Measurements from ENCODE around the gene LSM14B. TPM values are rescaled to one million over a fixed set of nuclear protein-coding genes. Genes with fewer than 3 reads are reported as not detected.

The LSM14B gene
- total RNA-seq, 2 donors from 2014 or later = 39.7 to 87.1 TPM

- no peaks in the 10 kb centered on the region for H3K4me1 ChIP-seq (replicated peaks)
- no peak for DNase-seq (ENCODE audit: low spot score)
- no peaks in the 10 kb centered on the region for H3K9me3 ChIP-seq
- H3K27ac ChIP-seq = no peak overlapping the region
- no peaks in the 10 kb centered on the region for H3K36me3 ChIP-seq
- intact Hi-C loops (cut with DNase I) = no loop called here
- no peaks in the 10 kb centered on the region for H3K27me3 ChIP-seq (replicated peaks; ENCODE audit: insufficient read depth)
- TF ChIP-seq POLR2A (IDR thresholded peaks at IDR 0.05) (no peak), POLR2AphosphoS5 (IDR thresholded peaks at IDR 0.05) (no peak)
- TF ChIP-seq, protein P1, sequence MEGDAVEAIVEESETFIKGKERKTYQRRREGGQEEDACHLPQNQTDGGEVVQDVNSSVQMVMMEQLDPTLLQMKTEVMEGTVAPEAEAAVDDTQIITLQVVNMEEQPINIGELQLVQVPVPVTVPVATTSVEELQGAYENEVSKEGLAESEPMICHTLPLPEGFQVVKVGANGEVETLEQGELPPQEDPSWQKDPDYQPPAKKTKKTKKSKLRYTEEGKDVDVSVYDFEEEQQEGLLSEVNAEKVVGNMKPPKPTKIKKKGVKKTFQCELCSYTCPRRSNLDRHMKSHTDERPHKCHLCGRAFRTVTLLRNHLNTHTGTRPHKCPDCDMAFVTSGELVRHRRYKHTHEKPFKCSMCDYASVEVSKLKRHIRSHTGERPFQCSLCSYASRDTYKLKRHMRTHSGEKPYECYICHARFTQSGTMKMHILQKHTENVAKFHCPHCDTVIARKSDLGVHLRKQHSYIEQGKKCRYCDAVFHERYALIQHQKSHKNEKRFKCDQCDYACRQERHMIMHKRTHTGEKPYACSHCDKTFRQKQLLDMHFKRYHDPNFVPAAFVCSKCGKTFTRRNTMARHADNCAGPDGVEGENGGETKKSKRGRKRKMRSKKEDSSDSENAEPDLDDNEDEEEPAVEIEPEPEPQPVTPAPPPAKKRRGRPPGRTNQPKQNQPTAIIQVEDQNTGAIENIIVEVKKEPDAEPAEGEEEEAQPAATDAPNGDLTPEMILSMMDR (IDR thresholded peaks at IDR 0.05) = no peak
- 90% methylated on average over 9 of the region's 11 CpGs for WGBS
- H3K4me3 ChIP-seq = no peak overlapping the region
Observed at GRCh38 chr20:62151225-62151624, 28.9 kb downstream of the LSM14B start.

- TF ChIP-seq, protein P1 (IDR thresholded peaks at IDR 0.05) = no peak
- TF ChIP-seq POLR2A (IDR thresholded peaks at IDR 0.05) (no peak), POLR2AphosphoS5 (IDR thresholded peaks at IDR 0.05) (no peak)
- no peaks in the 10 kb centered on the region for H3K4me1 ChIP-seq (replicated peaks)
- no peak overlapping the region for H3K4me3 ChIP-seq
- no peak for DNase-seq (ENCODE audit: low spot score)
- WGBS = 86% methylated on average over 23 of the region's 23 CpGs
- no peaks in the 10 kb centered on the region for H3K36me3 ChIP-seq
- no peak overlapping the region for H3K27ac ChIP-seq
- intact Hi-C loops (cut with DNase I) = no loop called here
- H3K27me3 ChIP-seq (replicated peaks; ENCODE audit: insufficient read depth) = no peaks in the 10 kb centered on the region
- H3K9me3 ChIP-seq = no peaks in the 10 kb centered on the region
Observed at GRCh38 chr20:62151835-62152364, 29.6 kb downstream of the LSM14B start.

GRCh38 chr20:62155428-62156253, 33.4 kb downstream of the LSM14B start:
- Histone ChIP-seq H3K9me3 (no peaks in the 10 kb centered on the region), H3K4me1 (replicated peaks) (no peaks in the 10 kb centered on the region), H3K4me3 (no peak overlapping the region), H3K36me3 (peaks cover 0 to 1% of the 10 kb centered on the region in 2 donors), H3K27ac (no peak overlapping the region), H3K27me3 (replicated peaks; ENCODE audit: insufficient read depth) (no peaks in the 10 kb centered on the region)
- no peak for DNase-seq (ENCODE audit: low spot score)
- TF ChIP-seq POLR2AphosphoS5 (IDR thresholded peaks at IDR 0.05) = no peak
- TF ChIP-seq, protein P1 (IDR thresholded peaks at IDR 0.05) = no peak
- no peak for TF ChIP-seq POLR2A (IDR thresholded peaks at IDR 0.05)
- intact Hi-C loops (cut with DNase I) = loop anchor here (5.0 kb wide), 1 partner anchor 143 kb away; no protein-coding TSS in a partner anchor
- 86% methylated on average over 29 of the region's 29 CpGs for WGBS

DNA sequence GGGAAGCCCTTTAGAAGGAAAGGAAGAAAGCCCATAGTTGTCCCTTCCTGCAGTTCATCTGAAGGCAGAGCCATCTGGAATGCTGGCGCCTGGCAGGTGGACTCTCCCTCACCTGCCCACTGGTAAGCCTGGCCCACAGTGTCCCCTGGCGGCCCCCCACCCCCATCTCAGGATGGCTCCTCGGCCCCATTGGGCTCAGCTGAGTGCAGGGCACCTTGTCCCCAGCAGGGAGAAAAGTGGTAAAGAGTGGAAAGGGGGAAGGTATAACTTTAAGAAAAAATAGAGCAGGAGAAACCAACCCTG, 33.9 kb downstream of the LSM14B start:
- peaks cover 0 to 7% of the 10 kb centered on the region in 2 donors for H3K36me3 ChIP-seq
- H3K9me3 ChIP-seq = no peaks in the 10 kb centered on the region
- TF ChIP-seq, protein P1 (IDR thresholded peaks at IDR 0.05) = no peak
- TF ChIP-seq POLR2A (IDR thresholded peaks at IDR 0.05) (no peak), POLR2AphosphoS5 (IDR thresholded peaks at IDR 0.05) (no peak)
- 89% methylated on average over 3 of the region's 3 CpGs for WGBS
- no peak overlapping the region for H3K4me3 ChIP-seq
- no peak overlapping the region for H3K27ac ChIP-seq
- intact Hi-C loops (cut with DNase I) = loop anchor here (5.0 kb wide), 1 partner anchor 144 kb away; no protein-coding TSS in a partner anchor
- no peak for DNase-seq (ENCODE audit: low spot score)
- H3K4me1 ChIP-seq (replicated peaks) = no peaks in the 10 kb centered on the region
- H3K27me3 ChIP-seq (replicated peaks; ENCODE audit: insufficient read depth) = no peaks in the 10 kb centered on the region

Data from prostate gland (tissue), 2 donors.